Left forelimb (tissue), 1 donor: Measurements from ENCODE around the gene PRKAA2.

Source experiments
- DNase-seq: peaks from one replicate; pipeline ENCODE4 v3.0.0-alpha.2; 2018; ENCODE audit warnings: low spot score

PRKAA2 gene

GRCh38 chr1:56713112-56713511 lies 68.0 kb downstream of the PRKAA2 start:
- DNase-seq = no peak

- no peak for DNase-seq
These were observed 70.0 kb downstream of the PRKAA2 start for GRCh38 chr1:56715156-56715555.

- no peak for DNase-seq
These were observed 74.1 kb downstream of the PRKAA2 start for GRCh38 chr1:56719171-56719570.

- DNase-seq = no peak
These were observed 81.6 kb downstream of the PRKAA2 start for GRCh38 chr1:56726706-56727105.

- DNase-seq = no peak
These were observed 83.8 kb downstream of the PRKAA2 start for GRCh38 chr1:56728964-56729363.

- no peak for DNase-seq
These were observed 100.1 kb downstream of the PRKAA2 start for GRCh38 chr1:56745231-56745630.

GRCh38 chr1:56754708-56755479 lies 109.8 kb downstream of the PRKAA2 start:
- DNase-seq = no peak

- no peak for DNase-seq
These were observed 110.8 kb downstream of the PRKAA2 start for GRCh38 chr1:56755911-56756310.

GRCh38 chr1:56758135-56758534 lies 113.0 kb downstream of the PRKAA2 start:
- no peak for DNase-seq

GRCh38 chr1:56758794-56759193 lies 113.7 kb downstream of the PRKAA2 start:
- no peak for DNase-seq
